Measurements from ENCODE around the gene LEFTY1.
"Not testable (repeated sequence)": the region's sequence is repeated elsewhere in the genome, so short reads cannot be mapped to it uniquely, and the experiment has no call there.

The LEFTY1 gene

DNA sequence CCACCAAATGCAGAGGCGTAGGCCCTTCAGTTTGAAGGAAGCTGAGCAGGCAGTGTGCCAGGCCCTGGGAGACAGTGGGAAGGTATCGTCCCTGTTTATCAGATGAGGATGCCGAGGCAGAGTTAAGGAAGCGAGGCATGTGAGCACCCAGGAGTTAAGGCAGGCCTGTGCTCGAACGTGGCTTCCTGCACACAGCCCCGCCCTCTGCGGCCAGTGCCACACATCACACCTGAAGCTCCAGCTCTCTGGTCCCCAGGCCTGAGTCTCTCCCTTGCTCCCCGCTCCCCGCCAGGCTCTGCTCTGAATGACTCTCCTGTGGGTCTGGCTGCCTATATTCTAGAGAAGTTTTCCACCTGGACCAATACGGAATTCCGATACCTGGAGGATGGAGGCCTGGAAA is 46.9 kb downstream of the LEFTY1 start:
- Histone ChIP-seq H3K4me2 (peak overlapping the region in 1 of 11 experiments; percentile 12; a peak in 1 of 22 replicates), H3K36me3 (peaks cover 11 to 37% (median 17%) of the 10 kb centered on the region in 11 experiments), H4K20me1 (peaks cover 0 to 12% (median 0%) of the 10 kb centered on the region in 11 experiments; a peak in 2 of 22 replicates), H3K27me3 (no peaks in the 10 kb centered on the region), H3K27ac (no peak overlapping the region), H3K9me3 (replicated peaks in 1 of 11) (no peaks in the 10 kb centered on the region), H3K4me3 (no peak overlapping the region), H3K4me1 (peaks cover 3 to 28% (median 19%) of the 10 kb centered on the region in 10 experiments), H3K9ac (no peak overlapping the region)
- TF ChIP-seq Cebpa-rat (IDR thresholded peaks at IDR 0.05), result no peak

DNA sequence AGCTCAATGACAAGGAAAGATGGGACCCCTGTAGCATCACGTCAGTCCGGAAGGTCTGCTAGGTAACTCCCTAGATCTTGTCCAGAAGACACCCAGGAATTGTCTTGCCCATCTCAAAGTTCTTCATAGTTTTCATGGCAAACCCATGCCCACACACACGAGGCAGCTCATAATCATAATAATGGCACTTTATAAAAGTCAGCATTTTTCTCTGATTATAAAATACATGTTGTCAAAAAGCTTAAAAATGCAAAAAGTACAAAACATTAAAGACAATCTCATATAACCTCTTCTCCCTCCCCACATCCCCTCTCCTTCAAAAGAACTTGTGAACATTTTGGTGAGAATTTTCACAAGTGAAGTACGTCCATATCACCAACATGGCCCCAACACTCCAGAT is 48.2 kb downstream of the LEFTY1 start:
- Histone ChIP-seq H3K27ac (no peak overlapping the region), H3K4me2 (no peak overlapping the region), H3K27me3 (no peaks in the 10 kb centered on the region), H3K36me3 (peaks cover 0 to 25% (median 5%) of the 10 kb centered on the region in 11 experiments; a peak in 9 of 22 replicates), H4K20me1 (no peaks in the 10 kb centered on the region; a peak in 1 of 22 replicates), H3K9me3 (replicated peaks in 1 of 11) (no peaks in the 10 kb centered on the region), H3K4me3 (no peak overlapping the region), H3K9ac (no peak overlapping the region), H3K4me1 (peaks cover 0 to 15% (median 7%) of the 10 kb centered on the region in 10 experiments; a peak in 10 of 20 replicates)
- no peak for TF ChIP-seq Cebpa-rat (IDR thresholded peaks at IDR 0.05)

DNA sequence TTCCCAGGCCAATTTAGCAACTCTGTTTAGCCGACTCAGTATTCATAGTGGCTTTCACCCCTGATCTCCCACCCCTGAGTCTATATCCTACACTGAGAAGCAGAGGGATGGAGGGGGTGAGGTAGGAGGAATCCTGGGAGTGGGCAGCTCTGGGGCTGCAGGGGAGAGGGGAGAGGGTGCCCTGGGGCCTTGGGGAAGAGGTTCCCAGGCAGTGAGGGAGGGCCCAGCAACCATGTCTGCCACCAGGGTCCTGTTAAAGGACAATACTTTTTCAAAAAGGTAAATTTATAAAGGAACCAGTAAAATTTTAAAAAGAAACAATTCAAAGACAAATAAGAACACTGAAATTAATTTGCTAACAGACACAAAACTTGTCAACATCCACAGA is 48.7 kb downstream of the LEFTY1 start:
- H4K20me1 ChIP-seq, result no peaks in the 10 kb centered on the region; a peak in 1 of 22 replicates
- no peak overlapping the region for H3K4me2 ChIP-seq
- H3K4me3 ChIP-seq, result no peak overlapping the region
- TF ChIP-seq Cebpa-rat (IDR thresholded peaks at IDR 0.05), result no peak
- H3K4me1 ChIP-seq, result peaks cover 0 to 13% (median 4%) of the 10 kb centered on the region in 10 experiments; a peak in 7 of 20 replicates
- no peak overlapping the region for H3K27ac ChIP-seq
- H3K27me3 ChIP-seq, result no peaks in the 10 kb centered on the region
- H3K9ac ChIP-seq, result no peak overlapping the region
- H3K9me3 ChIP-seq (replicated peaks in 1 of 11), result no peaks in the 10 kb centered on the region
- peaks cover 0 to 25% (median 5%) of the 10 kb centered on the region in 11 experiments; a peak in 9 of 22 replicates for H3K36me3 ChIP-seq

DNA sequence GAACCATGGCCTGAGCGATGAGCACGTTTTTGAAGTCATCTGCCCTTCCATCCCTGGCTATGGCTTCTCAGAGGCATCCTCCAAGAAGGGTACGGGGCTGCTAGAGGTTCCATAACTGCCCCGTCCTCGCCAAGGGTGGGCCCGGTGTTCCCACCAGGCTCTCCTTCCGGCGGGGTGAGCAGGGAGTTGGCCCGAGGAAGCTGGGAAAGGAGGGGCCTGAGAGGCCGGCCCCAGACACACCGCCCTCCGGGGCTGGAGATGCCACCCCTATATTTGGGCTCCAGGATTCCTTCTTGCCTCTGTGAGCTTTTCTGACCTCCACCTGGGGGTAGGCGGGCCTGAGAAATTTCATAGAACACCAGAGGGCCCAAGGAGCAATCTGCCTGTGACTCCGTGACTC is 50.2 kb downstream of the LEFTY1 start:
- H3K27ac ChIP-seq, result no peak overlapping the region
- no peak for TF ChIP-seq Cebpa-rat (IDR thresholded peaks at IDR 0.05)
- no peak overlapping the region for H3K9ac ChIP-seq
- peaks cover 0 to 14% (median 0%) of the 10 kb centered on the region in 11 experiments; a peak in 4 of 22 replicates for H3K36me3 ChIP-seq
- no peak overlapping the region for H3K4me2 ChIP-seq
- H3K9me3 ChIP-seq (replicated peaks in 1 of 11), result no peaks in the 10 kb centered on the region
- peaks cover 0 to 13% (median 4%) of the 10 kb centered on the region in 10 experiments; a peak in 7 of 20 replicates for H3K4me1 ChIP-seq
- H3K4me3 ChIP-seq, result no peak overlapping the region
- no peaks in the 10 kb centered on the region for H3K27me3 ChIP-seq
- no peaks in the 10 kb centered on the region; a peak in 1 of 22 replicates for H4K20me1 ChIP-seq

- not testable (repeated sequence) for H3K9me3 ChIP-seq (replicated peaks in 1 of 11); H3K9ac ChIP-seq; H3K4me3 ChIP-seq; H4K20me1 ChIP-seq; H3K27me3 ChIP-seq; H3K27ac ChIP-seq; H3K4me1 ChIP-seq; H3K4me2 ChIP-seq
- H3K36me3 ChIP-seq, result peaks cover 0 to 27% (median 5%) of the 10 kb centered on the region in 11 experiments; a peak in 7 of 22 replicates
These were observed 52.6 kb downstream of the LEFTY1 start for GRCh38 chr1:225836296-225836695.

All from BLaER1 treated with 17β-estradiol and CSF1 and Interleukin-3, amounts not matched to agents 10 nM and 100 nM (cell line).